GM23248 (cell line): Measurements from ENCODE around the gene KRT31. TPM values are rescaled to one million over a fixed set of nuclear protein-coding genes. Genes with fewer than 3 reads are reported as not detected.
"Not testable (repeated sequence)": the region's sequence is repeated elsewhere in the genome, so short reads cannot be mapped to it uniquely, and the experiment has no call there.

Experiments
- DNase-seq: peaks from one replicate; pipeline ENCODE4 v3.0.0-alpha.2; 2015
- H2AFZ ChIP-seq: fragments of 200-600 bp; sonication (generic); 2 replicates; pipeline ENCODE4 v1.6.1; 2016; ENCODE audit warnings: antibody characterized with exemption
- H3F3A ChIP-seq: fragments of 200-600 bp; sonication (generic); 2 replicates; pipeline ENCODE4 v1.6.1; 2016; ENCODE audit warnings: mild to moderate bottlenecking, antibody characterized with exemption, mixed run types; ENCODE audit not compliant: insufficient read depth
- H3K27ac ChIP-seq: fragments of 200-600 bp; sonication (generic); 2 replicates; pipeline ENCODE4 v1.5.1; 2016; ENCODE audit warnings: mild to moderate bottlenecking
- H3K27me3 ChIP-seq: fragments of 200-600 bp; sonication (generic); replicated peaks from 2 replicates; pipeline ENCODE4 v1.6.1; 2016; ENCODE audit warnings: mild to moderate bottlenecking; ENCODE audit not compliant: insufficient read depth
- H3K36me3 ChIP-seq: fragments of 200-600 bp; sonication (generic); 2 replicates; pipeline ENCODE4 v1.6.1; 2016; ENCODE audit warnings: low read depth, mild to moderate bottlenecking
- H3K4me1 ChIP-seq: fragments of 200-600 bp; sonication (generic); 2 replicates; pipeline ENCODE4 v1.6.1; 2016; ENCODE audit warnings: mild to moderate bottlenecking; ENCODE audit not compliant: insufficient read depth
- H3K4me2 ChIP-seq: fragments of 200-600 bp; sonication (generic); one replicate; pipeline ENCODE4 v1.6.1; 2016; ENCODE audit warnings: mild to moderate bottlenecking; ENCODE audit not compliant: unreplicated experiment
- H3K4me3 ChIP-seq: fragments of 200-600 bp; sonication (generic); 2 replicates; pipeline ENCODE4 v1.5.1; 2016; ENCODE audit warnings: mild to moderate bottlenecking
- H3K79me2 ChIP-seq: fragments of 200-600 bp; sonication (generic); 2 replicates; pipeline ENCODE4 v1.6.1; 2016; ENCODE audit warnings: mild to moderate bottlenecking; ENCODE audit not compliant: insufficient read depth
- H3K9ac ChIP-seq: fragments of 200-600 bp; sonication (generic); 2 replicates; pipeline ENCODE4 v1.6.1; 2016; ENCODE audit warnings: mild to moderate bottlenecking
- H3K9me2 ChIP-seq: fragments of 200-600 bp; sonication (generic); 2 replicates; pipeline ENCODE4 v1.6.1; 2016; ENCODE audit warnings: mixed run types, mild to moderate bottlenecking, moderate library complexity; ENCODE audit not compliant: insufficient read depth
- H3K9me3 ChIP-seq: fragments of 200-600 bp; sonication (generic); one replicate; pipeline ENCODE4 v1.6.1; 2017; ENCODE audit warnings: low read depth
- H4K20me1 ChIP-seq: fragments of 200-600 bp; sonication (generic); 2 replicates; pipeline ENCODE4 v1.6.0; 2016; ENCODE audit not compliant: insufficient read depth
- EZH2 ChIP-seq: fragments of 200-600 bp; sonication (generic); IDR thresholded peaks from 2 replicates; pipeline ENCODE4 v1.6.1; 2018; ENCODE audit warnings: antibody characterized with exemption, mild to moderate bottlenecking; ENCODE audit not compliant: insufficient read depth, poor library complexity, severe bottlenecking
- EZH2phosphoT487 ChIP-seq: fragments of 200-600 bp; sonication (generic); IDR thresholded peaks from 2 replicates; pipeline ENCODE4 v1.6.1; 2018; ENCODE audit warnings: antibody characterized with exemption, moderate library complexity, mild to moderate bottlenecking, low read depth; ENCODE audit not compliant: insufficient read depth
- WGBS, 2 experiments: methylation state at CpG; one replicate each; pipeline ENCODE4 v1.1.6; 2015 to 2017; ENCODE audit warnings: low lambda C conversion rate in 2 of 2, low coverage in 1 of 2; ENCODE audit errors: missing lambda C conversion rate in 2 of 2; 5-methylcytosine and 5-hydroxymethylcytosine counted together
- in situ Hi-C: fragments of 300-500 bp; cut with MboI; formaldehyde crosslinking; loops from 2 replicates; pipeline ENCODE4 v1.15.0; 2020
- polyA plus RNA-seq: library from polyadenylated mRNA; unstranded; fragments of >200 nt; fragmentation: Nextera tagmentation; extraction: Ambion mirVana; gene quantifications from 2 replicates; pipeline ENCODE4 v1.2.1, GENCODE V29; 2016
- total RNA-seq: library from RNA; depleted of rRNA; stranded (reverse); fragments of >200 nt; shearing (Covaris generic); gene quantifications from 2 replicates; pipeline ENCODE4 v1.2.3, GENCODE V29; 2014

Gene KRT31
- total and polyA plus RNA-seq, 2 experiments from 2014 or later = not detected

DNA sequence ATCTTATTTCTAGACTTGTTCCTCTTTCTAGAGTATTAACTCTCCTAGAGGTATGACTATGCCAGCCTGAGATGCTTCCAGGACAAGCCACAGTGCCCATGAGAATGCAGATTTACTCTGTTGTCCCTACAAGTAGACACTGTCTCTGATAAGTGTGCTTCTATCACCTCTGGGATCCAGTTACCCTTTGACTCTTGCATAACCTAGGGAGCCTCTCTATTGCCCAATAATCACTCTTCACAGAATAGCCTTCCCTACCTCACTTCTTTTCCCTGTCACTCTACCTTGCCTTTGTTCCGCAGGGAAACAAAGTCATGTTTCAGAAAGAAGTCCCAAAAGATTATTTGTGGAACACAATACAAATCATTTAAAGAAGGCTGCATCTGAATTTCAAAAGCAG is 13.7 kb downstream of the KRT31 start:
- no peak overlapping the region for H3K4me3 ChIP-seq
- no peak overlapping the region for H3K4me2 ChIP-seq
- no peaks in the 10 kb centered on the region for H3K27me3 ChIP-seq
- no peak for DNase-seq
- no peaks in the 10 kb centered on the region for H3K79me2 ChIP-seq
- 97 to 100% methylated on average over 1 of the region's 1 CpG for WGBS, 2 experiments
- H3K9me3 ChIP-seq = peaks cover 3% of the 10 kb centered on the region
- no peaks in the 10 kb centered on the region for H4K20me1 ChIP-seq
- peaks cover 37% of the 10 kb centered on the region for H3F3A ChIP-seq
- in situ Hi-C loops = no loop called here
- H3K9ac ChIP-seq = no peak overlapping the region
- 0 out of 2 replicates have a peak, but pooled peaks cover 2% of the 10 kb centered on the region for H3K36me3 ChIP-seq
- no peak overlapping the region for H3K27ac ChIP-seq
- no peak overlapping the region for H2AFZ ChIP-seq
- H3K9me2 ChIP-seq = no peaks in the 10 kb centered on the region
- TF ChIP-seq EZH2phosphoT487 = no peak
- no peak for TF ChIP-seq EZH2
- H3K4me1 ChIP-seq = peaks cover 43% of the 10 kb centered on the region

DNA sequence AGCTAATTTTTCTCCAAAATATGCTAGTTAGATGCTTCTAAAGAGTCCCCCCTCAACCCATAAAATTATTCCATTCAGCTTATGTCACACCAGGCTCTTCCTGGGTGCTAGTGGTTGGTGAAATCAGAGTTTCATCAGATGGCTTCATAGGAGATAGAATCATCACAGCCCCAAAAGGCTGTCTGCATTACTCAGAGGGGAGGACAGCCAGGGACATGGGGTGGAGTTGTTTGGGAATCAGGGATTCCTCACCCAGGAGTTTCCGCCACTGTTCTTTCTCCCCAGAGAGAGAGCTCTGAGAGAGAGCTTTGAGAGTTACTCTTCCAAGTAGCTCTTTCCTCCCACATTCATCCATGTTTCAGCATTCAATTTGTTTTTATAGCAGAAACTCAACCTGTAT is 15.0 kb downstream of the KRT31 start:
- H3F3A ChIP-seq = peaks cover 50% of the 10 kb centered on the region
- H3K4me3 ChIP-seq = no peak overlapping the region
- peaks cover 3% of the 10 kb centered on the region for H3K9me3 ChIP-seq
- H2AFZ ChIP-seq = no peak overlapping the region
- no peak for TF ChIP-seq EZH2
- no peak for TF ChIP-seq EZH2phosphoT487
- no peaks in the 10 kb centered on the region for H4K20me1 ChIP-seq
- peak; percentile 92 for DNase-seq
- peaks cover 52% of the 10 kb centered on the region for H3K4me1 ChIP-seq
- peak overlapping the region; percentile 11 for H3K4me2 ChIP-seq
- no peaks in the 10 kb centered on the region for H3K27me3 ChIP-seq
- no peaks in the 10 kb centered on the region for H3K9me2 ChIP-seq
- 0 out of 2 replicates have a peak, but pooled peaks cover 2% of the 10 kb centered on the region for H3K36me3 ChIP-seq
- in situ Hi-C loops = no loop called here
- H3K27ac ChIP-seq = peak overlapping the region; percentile 94
- 33 to 37% methylated on average over 1 of the region's 1 CpG for WGBS, 2 experiments
- H3K79me2 ChIP-seq = no peaks in the 10 kb centered on the region
- peak overlapping the region; percentile 35; the same call in 1 of the 2 replicates for H3K9ac ChIP-seq

DNA sequence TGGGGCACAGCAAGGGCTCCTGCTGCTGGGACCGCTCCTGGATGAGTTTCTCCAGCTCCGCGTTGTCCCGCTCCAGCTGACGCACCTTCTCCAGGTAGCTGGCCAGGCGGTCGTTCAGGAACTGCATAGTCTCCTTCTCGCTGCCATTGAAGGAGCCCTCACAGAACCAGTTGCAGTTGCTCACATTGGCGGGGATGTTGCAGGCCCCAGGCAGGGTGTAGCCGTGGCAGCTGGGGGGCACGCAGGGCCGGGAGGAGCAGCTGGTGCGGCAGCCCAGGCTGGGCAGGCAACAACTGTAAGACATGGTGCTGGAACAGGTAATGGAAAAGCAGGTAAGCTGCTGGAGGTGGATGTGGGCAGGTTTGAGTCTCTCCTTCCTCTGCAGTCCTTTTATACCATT is 15.5 kb downstream of the KRT31 start, which contains the start of gene KRT34:
Gene KRT34 (minus strand): TSS at position 364 of the 400 bp plus-strand sequence. CDS start 60 bp downstream, at position 304.
- DNase-seq, H4K20me1 ChIP-seq, H3K9me2 ChIP-seq, H3K27me3 ChIP-seq, in situ Hi-C loops, H3K9me3 ChIP-seq, H3K36me3 ChIP-seq, H3K4me3 ChIP-seq, H3K79me2 ChIP-seq, H2AFZ ChIP-seq: not testable (repeated sequence)
- Histone ChIP-seq H3K27ac (peak within 1 kb of the TSS; percentile 94), H3K9ac (peak within 1 kb of the TSS; percentile 59; the same call in 1 of the 2 replicates), H3K4me2 (peak within 1 kb of the TSS; percentile 11), H3K4me1 (peaks cover 56% of the 10 kb centered on the region), H3F3A (peaks cover 54% of the 10 kb centered on the region)
- WGBS, 2 experiments = 94 to 96% methylated on average over 13 of the region's 13 CpGs

DNA sequence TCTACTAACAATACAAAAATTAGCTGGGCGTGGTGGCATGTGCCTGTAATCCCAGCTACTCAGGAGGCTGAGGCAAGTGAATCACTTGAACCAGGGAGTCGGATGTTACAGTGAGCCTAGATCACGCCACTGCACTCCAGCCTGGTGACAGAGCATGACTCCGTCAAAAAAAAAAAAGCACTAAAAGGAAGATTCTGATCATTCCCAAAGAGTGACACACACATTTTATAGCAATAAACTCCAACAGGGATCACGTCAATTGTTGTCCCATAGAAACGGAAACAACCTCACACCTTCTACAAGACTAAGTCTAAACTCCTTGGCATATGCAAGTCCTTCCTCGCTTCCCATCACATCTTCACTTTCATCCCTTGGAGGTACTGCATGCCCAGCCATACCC is 17.3 kb downstream of the KRT31 start:
- H3K79me2 ChIP-seq, H3K27me3 ChIP-seq, H2AFZ ChIP-seq, H3K4me3 ChIP-seq, in situ Hi-C loops, H3K9me3 ChIP-seq, H3K9me2 ChIP-seq, H4K20me1 ChIP-seq, H3K36me3 ChIP-seq: not testable (repeated sequence)
- 8 to 10% methylated on average over 7 of the region's 7 CpGs for WGBS, 2 experiments
- H3K9ac ChIP-seq = peak overlapping the region; percentile 59
- peak overlapping the region; percentile 94 for H3K27ac ChIP-seq
- H3K4me1 ChIP-seq = peaks cover 59% of the 10 kb centered on the region
- H3F3A ChIP-seq = peaks cover 54% of the 10 kb centered on the region
- H3K4me2 ChIP-seq = peak overlapping the region; percentile 68
- DNase-seq = peak; percentile 91

DNA sequence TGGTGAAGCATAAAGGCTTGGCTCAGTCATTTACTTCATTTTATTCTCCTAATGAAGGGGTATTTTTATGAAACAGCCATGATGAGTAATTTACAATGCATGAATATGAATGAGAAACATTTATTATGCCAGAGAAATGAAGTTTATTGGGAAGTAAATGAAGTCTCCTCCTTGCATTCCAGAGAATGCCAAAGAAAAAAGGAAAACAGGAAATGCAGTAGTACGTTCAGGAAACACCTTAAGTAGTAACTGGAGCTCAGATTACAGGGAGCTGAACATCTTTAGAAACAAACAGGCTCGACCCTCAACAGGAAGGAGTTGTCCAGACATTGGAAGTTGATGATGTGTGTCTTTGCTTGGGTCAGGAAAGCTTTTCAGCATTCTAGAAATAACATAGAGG is 19.9 kb downstream of the KRT31 start:
- Histone ChIP-seq H3K36me3 (no peaks in the 10 kb centered on the region), H3K4me1 (peaks cover 45% of the 10 kb centered on the region), H4K20me1 (no peaks in the 10 kb centered on the region), H2AFZ (peak overlapping the region; percentile 22; the same call in 1 of the 2 replicates), H3K4me3 (no peak overlapping the region), H3K9me2 (no peaks in the 10 kb centered on the region), H3K27me3 (no peaks in the 10 kb centered on the region), H3K79me2 (no peaks in the 10 kb centered on the region), H3F3A (peaks cover 43% of the 10 kb centered on the region), H3K9ac (no peak overlapping the region), H3K27ac (peak overlapping the region; percentile 25), H3K4me2 (peak overlapping the region; percentile 28), H3K9me3 (no peaks in the 10 kb centered on the region)
- WGBS, 2 experiments = 14 to 18% methylated on average over 2 of the region's 2 CpGs
- in situ Hi-C loops = no loop called here
- TF ChIP-seq EZH2 = no peak
- peak; percentile 16 for DNase-seq
